ENCODE data around the gene TMEM185B.

The TMEM185B gene

GRCh38 chr2:120247851-120248250, 24.7 kb upstream of the TMEM185B start:
- Histone ChIP-seq H3K9me3 (ENCODE audit: control insufficient read depth, insufficient read depth, low read length) (no peaks in the 10 kb centered on the region; the same call in 1 of the 2 replicates), H4K20me1 (ENCODE audit: control insufficient read depth, insufficient read depth, low read depth, low read length) (no peaks in the 10 kb centered on the region; the same call in 1 of the 2 replicates), H3K4me2 (ENCODE audit: low read length) (no peak overlapping the region), H3K9me2 (replicated peaks; ENCODE audit: control insufficient read depth, low read length) (no peaks in the 10 kb centered on the region), H3K27ac (ENCODE audit: low read depth, low read length) (no peak overlapping the region), H3K36me3 (ENCODE audit: control insufficient read depth, low read length) (no peaks in the 10 kb centered on the region), H3K4me1 (ENCODE audit: control insufficient read depth, low read length) (peaks cover 10% of the 10 kb centered on the region), H3F3A (ENCODE audit: control insufficient read depth, insufficient read depth) (no peaks in the 10 kb centered on the region), H3K4me3 (ENCODE audit: low read length) (no peak overlapping the region), H3K79me2 (ENCODE audit: control insufficient read depth, low read length) (no peaks in the 10 kb centered on the region), H3K27me3 (ENCODE audit: control insufficient read depth, low read length) (peaks cover 39% of the 10 kb centered on the region)
- no peak for TF ChIP-seq EZH2phosphoT487 (IDR thresholded peaks at IDR 0.05; ENCODE audit: borderline replicate concordance, low read length)
- no peak for TF ChIP-seq CTCF (IDR thresholded peaks at IDR 0.05; ENCODE audit: low read depth, low read length, poor library complexity, severe bottlenecking)

GRCh38 chr2:120246546-120247300, 23.5 kb upstream of the TMEM185B start:
- peaks cover 6% of the 10 kb centered on the region for H3K4me1 ChIP-seq (ENCODE audit: control insufficient read depth, low read length)
- no peaks in the 10 kb centered on the region for H3K79me2 ChIP-seq (ENCODE audit: control insufficient read depth, low read length)
- H3K9me3 ChIP-seq (ENCODE audit: control insufficient read depth, insufficient read depth, low read length), result no peaks in the 10 kb centered on the region; the same call in 1 of the 2 replicates
- H3K27ac ChIP-seq (ENCODE audit: low read depth, low read length), result no peak overlapping the region
- no peak overlapping the region for H3K4me2 ChIP-seq (ENCODE audit: low read length)
- TF ChIP-seq EZH2phosphoT487 (IDR thresholded peaks at IDR 0.05; ENCODE audit: borderline replicate concordance, low read length), result no peak
- no peak for TF ChIP-seq CTCF (IDR thresholded peaks at IDR 0.05; ENCODE audit: low read depth, low read length, poor library complexity, severe bottlenecking)
- H3K4me3 ChIP-seq (ENCODE audit: low read length), result no peak overlapping the region
- peaks cover 39% of the 10 kb centered on the region for H3K27me3 ChIP-seq (ENCODE audit: control insufficient read depth, low read length)
- no peaks in the 10 kb centered on the region; the same call in 1 of the 2 replicates for H4K20me1 ChIP-seq (ENCODE audit: control insufficient read depth, insufficient read depth, low read depth, low read length)
- no peaks in the 10 kb centered on the region for H3K9me2 ChIP-seq (replicated peaks; ENCODE audit: control insufficient read depth, low read length)
- H3F3A ChIP-seq (ENCODE audit: control insufficient read depth, insufficient read depth), result no peaks in the 10 kb centered on the region
- no peaks in the 10 kb centered on the region for H3K36me3 ChIP-seq (ENCODE audit: control insufficient read depth, low read length)

GRCh38 chr2:120245520-120246332, 22.5 kb upstream of the TMEM185B start:
- Histone ChIP-seq H3K36me3 (ENCODE audit: control insufficient read depth, low read length) (no peaks in the 10 kb centered on the region), H3K79me2 (ENCODE audit: control insufficient read depth, low read length) (no peaks in the 10 kb centered on the region), H4K20me1 (ENCODE audit: control insufficient read depth, insufficient read depth, low read depth, low read length) (no peaks in the 10 kb centered on the region; the same call in 1 of the 2 replicates), H3F3A (ENCODE audit: control insufficient read depth, insufficient read depth) (no peaks in the 10 kb centered on the region), H3K4me1 (ENCODE audit: control insufficient read depth, low read length) (no peaks in the 10 kb centered on the region), H3K27me3 (ENCODE audit: control insufficient read depth, low read length) (peaks cover 34% of the 10 kb centered on the region), H3K27ac (ENCODE audit: low read depth, low read length) (no peak overlapping the region), H3K9me2 (replicated peaks; ENCODE audit: control insufficient read depth, low read length) (no peaks in the 10 kb centered on the region), H3K4me2 (ENCODE audit: low read length) (no peak overlapping the region), H3K9me3 (ENCODE audit: control insufficient read depth, insufficient read depth, low read length) (no peaks in the 10 kb centered on the region; the same call in 1 of the 2 replicates), H3K4me3 (ENCODE audit: low read length) (no peak overlapping the region)
- TF ChIP-seq CTCF (IDR thresholded peaks at IDR 0.05; ENCODE audit: low read depth, low read length, poor library complexity, severe bottlenecking), result no peak
- TF ChIP-seq EZH2phosphoT487 (IDR thresholded peaks at IDR 0.05; ENCODE audit: borderline replicate concordance, low read length), result no peak

Data from DOHH2 (cell line).